HL-60 (cell line): Measurements from ENCODE around the gene PIAS2.

Source experiments
- DNase-seq, 2 experiments: peaks; one replicate each; pipeline ENCODE4 v3.0.0-alpha.2; 2010 to 2020; ENCODE audit warnings: low read depth in 1 of 2, low spot score in 1 of 2
- H3K27ac ChIP-seq: fragments of 250-450 bp; sonication (Bioruptor Pico); replicated peaks from 2 replicates; pipeline ENCODE4 v1.5.1; 2020; ENCODE audit warnings: mild to moderate bottlenecking, moderate library complexity
- H3K27me3 ChIP-seq: fragments of 250-450 bp; sonication (Bioruptor Pico); 2 replicates; pipeline ENCODE4 v1.5.1; 2021; ENCODE audit warnings: mild to moderate bottlenecking, moderate library complexity; ENCODE audit not compliant: insufficient read depth, poor library complexity, severe bottlenecking
- H3K4me3 ChIP-seq: replicated peaks from 2 replicates; pipeline ENCODE4 v1.5.1; 2011; ENCODE audit warnings: mild to moderate bottlenecking, control low read depth, low read length; ENCODE audit not compliant: insufficient read depth
- CTCF ChIP-seq: IDR thresholded peaks from one replicate; pipeline ENCODE4 v1.5.1; 2011; ENCODE audit warnings: low read length, control low read depth, inconsistent platforms; ENCODE audit not compliant: insufficient read depth
- GABPA ChIP-seq: IDR thresholded peaks from 2 replicates; pipeline ENCODE4 v1.6.1; 2012; ENCODE audit warnings: low read depth
- POLR2AphosphoS5 ChIP-seq: IDR thresholded peaks from 2 replicates; pipeline ENCODE4 v1.6.1; 2012; ENCODE audit warnings: low read depth
- REST ChIP-seq: IDR thresholded peaks from 2 replicates; pipeline ENCODE4 v1.6.1; 2012; ENCODE audit warnings: low read depth; ENCODE audit not compliant: insufficient replicate concordance
- SPI1 ChIP-seq: IDR thresholded peaks from 2 replicates; pipeline ENCODE4 v1.6.1; 2012; ENCODE audit warnings: low read depth, mild to moderate bottlenecking, borderline replicate concordance

The PIAS2 gene

GRCh38 chr18:46794607-46795006 is 122.7 kb downstream of the PIAS2 start:
- no peaks in the 10 kb centered on the region for H3K27me3 ChIP-seq
- H3K27ac ChIP-seq = no peak overlapping the region
- H3K4me3 ChIP-seq = no peak overlapping the region
- TF ChIP-seq REST (no peak), POLR2AphosphoS5 (no peak), GABPA (no peak), CTCF (no peak), SPI1 (no peak)
- no peak for DNase-seq

GRCh38 chr18:46793565-46793964 is 123.7 kb downstream of the PIAS2 start:
- Histone ChIP-seq H3K4me3 (no peak overlapping the region), H3K27me3 (no peaks in the 10 kb centered on the region), H3K27ac (no peak overlapping the region)
- DNase-seq = no peak
- TF ChIP-seq POLR2AphosphoS5 (no peak), REST (no peak), GABPA (no peak)

GRCh38 chr18:46789088-46789487 is 128.2 kb downstream of the PIAS2 start:
- Histone ChIP-seq H3K27me3 (no peaks in the 10 kb centered on the region), H3K4me3 (no peak overlapping the region), H3K27ac (no peak overlapping the region)
- no peak for DNase-seq
- TF ChIP-seq GABPA (no peak), CTCF (no peak), POLR2AphosphoS5 (no peak), SPI1 (no peak), REST (no peak)

- TF ChIP-seq GABPA = no peak
- TF ChIP-seq CTCF = no peak
- no peak for TF ChIP-seq REST
- TF ChIP-seq POLR2AphosphoS5 = no peak
- no peak for TF ChIP-seq SPI1
- DNase-seq = no peak
- Histone ChIP-seq H3K27ac (no peak overlapping the region), H3K4me3 (no peak overlapping the region), H3K27me3 (no peaks in the 10 kb centered on the region)
These were observed 129.6 kb downstream of the PIAS2 start for GRCh38 chr18:46787674-46788073.
